ENCODE measurements around the gene INIP.
A peak's percentile ranks its signal among the peaks of the same experiment; 100 is the strongest.
"Not testable (repeated sequence)": the region's sequence is repeated elsewhere in the genome, so short reads cannot be mapped to it uniquely, and the experiment has no call there.

The INIP gene

DNA sequence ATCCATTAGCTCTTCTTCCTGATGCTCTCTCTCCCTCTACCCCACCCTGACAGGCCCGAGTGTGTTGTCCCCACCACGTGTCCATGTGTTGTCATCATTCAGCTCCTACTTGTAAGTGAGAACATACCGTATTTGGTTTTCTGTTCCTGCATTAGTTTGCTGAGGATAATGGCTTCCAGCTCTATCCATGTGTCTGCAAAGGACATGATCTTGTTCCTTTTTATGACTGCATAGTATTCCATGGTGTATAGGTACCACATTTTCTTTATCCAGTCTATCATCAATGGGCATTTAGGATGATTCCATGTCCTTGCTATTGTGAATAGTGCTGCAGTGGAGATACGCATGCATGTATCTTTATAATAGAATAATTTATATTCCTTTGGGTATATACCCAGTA, 44.7 kb downstream of the INIP start:
- H3K79me2 ChIP-seq (ENCODE audit: control insufficient read depth, insufficient read depth, low read length, poor library complexity); H3K9me3 ChIP-seq (ENCODE audit: insufficient read depth, low read depth, low read length); H3K79me1 ChIP-seq (ENCODE audit: low read length); H2AK5ac ChIP-seq (ENCODE audit: low read length); H3K27ac ChIP-seq (ENCODE audit: low read depth, low read length); H3K36me3 ChIP-seq (ENCODE audit: control insufficient read depth in 1 of 2, insufficient read depth in 2 of 2, low read length in 2 of 2); H3K4me2 ChIP-seq (ENCODE audit: low read length); H4K12ac ChIP-seq (ENCODE audit: low read depth, low read length); H4K8ac ChIP-seq (ENCODE audit: low read depth, low read length); H2BK5ac ChIP-seq (ENCODE audit: low read depth, low read length, poor library complexity); H2BK12ac ChIP-seq (ENCODE audit: low read length); H3K4ac ChIP-seq (ENCODE audit: low read depth, low read length); H3K14ac ChIP-seq (ENCODE audit: low read length); H3K9ac ChIP-seq (ENCODE audit: low read length); H3K4me1 ChIP-seq (ENCODE audit: control insufficient read depth in 1 of 2, insufficient read depth in 2 of 2, low read length in 2 of 2); H3K4me3 ChIP-seq (ENCODE audit: low read depth, low read length); H3K27me3 ChIP-seq (ENCODE audit: insufficient read depth, low read length); H2BK120ac ChIP-seq (ENCODE audit: insufficient read depth, low read length, poor library complexity); DNase-seq; H2AFZ ChIP-seq (ENCODE audit: insufficient read depth, low read length, poor library complexity); H3K23ac ChIP-seq (ENCODE audit: low read length); H3K18ac ChIP-seq (ENCODE audit: low read length); H4K91ac ChIP-seq (ENCODE audit: low read depth, low read length): not testable (repeated sequence)
- WGBS (ENCODE audit: extremely low coverage, insufficient coverage, insufficient read length): no CpG with 5 or more reads among the region's 4 CpGs

DNA sequence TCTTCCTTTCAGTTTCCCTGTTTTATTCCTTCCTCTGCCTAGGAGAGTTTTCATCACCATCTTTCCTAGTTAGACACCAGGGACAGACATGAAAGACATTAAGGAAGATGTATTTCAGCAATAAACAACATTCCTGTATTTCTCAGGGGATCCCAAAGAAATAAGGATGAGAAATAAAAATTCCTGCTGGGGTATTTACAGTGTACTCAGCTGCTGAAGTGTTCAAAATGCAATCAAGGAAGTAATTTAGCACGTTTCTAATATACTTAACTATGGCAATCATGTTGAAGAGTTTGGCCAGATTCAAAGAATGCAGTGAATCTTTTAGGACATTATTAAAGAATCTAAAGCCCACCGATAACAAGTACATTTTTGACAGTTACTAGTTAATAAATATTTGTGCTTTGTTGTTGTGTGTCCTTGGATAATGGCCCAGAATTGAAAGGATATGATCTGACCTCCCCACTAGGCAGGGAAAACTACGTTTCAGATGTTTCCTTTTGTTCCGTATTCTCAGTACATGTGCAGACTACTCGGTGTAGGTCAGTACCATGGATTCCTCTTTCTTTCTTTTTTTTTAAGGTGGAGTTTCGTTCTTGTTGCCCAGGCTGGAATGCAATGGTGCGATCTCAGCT, 46.8 kb downstream of the INIP start:
- H2AK5ac ChIP-seq (ENCODE audit: low read length): no peak overlapping the region
- no peak overlapping the region for H2BK5ac ChIP-seq (ENCODE audit: low read depth, low read length, poor library complexity)
- H3K9ac ChIP-seq (ENCODE audit: low read length): no peak overlapping the region
- no peak overlapping the region for H2AFZ ChIP-seq (ENCODE audit: insufficient read depth, low read length, poor library complexity)
- no peak overlapping the region for H3K18ac ChIP-seq (ENCODE audit: low read length)
- no peaks in the 10 kb centered on the region for H3K27me3 ChIP-seq (ENCODE audit: insufficient read depth, low read length)
- H4K12ac ChIP-seq (ENCODE audit: low read depth, low read length): no peak overlapping the region
- H2BK12ac ChIP-seq (ENCODE audit: low read length): no peak overlapping the region
- no peak overlapping the region for H3K4ac ChIP-seq (ENCODE audit: low read depth, low read length)
- no peaks in the 10 kb centered on the region for H3K4me1 ChIP-seq (ENCODE audit: control insufficient read depth in 1 of 2, insufficient read depth in 2 of 2, low read length in 2 of 2)
- H4K8ac ChIP-seq (ENCODE audit: low read depth, low read length): no peak overlapping the region
- H3K27ac ChIP-seq (ENCODE audit: low read depth, low read length): no peak overlapping the region
- H3K9me3 ChIP-seq (ENCODE audit: insufficient read depth, low read depth, low read length): no peaks in the 10 kb centered on the region
- DNase-seq: no peak
- H3K23ac ChIP-seq (ENCODE audit: low read length): no peak overlapping the region
- no peak overlapping the region for H2BK120ac ChIP-seq (ENCODE audit: insufficient read depth, low read length, poor library complexity)
- no CpG with 5 or more reads among the region's 7 CpGs for WGBS (ENCODE audit: extremely low coverage, insufficient coverage, insufficient read length)
- H3K79me1 ChIP-seq (ENCODE audit: low read length): no peaks in the 10 kb centered on the region
- H3K4me2 ChIP-seq (ENCODE audit: low read length): no peak overlapping the region
- no peak overlapping the region for H3K14ac ChIP-seq (ENCODE audit: low read length)
- no peaks in the 10 kb centered on the region for H3K79me2 ChIP-seq (ENCODE audit: control insufficient read depth, insufficient read depth, low read length, poor library complexity)
- H3K36me3 ChIP-seq (ENCODE audit: control insufficient read depth in 1 of 2, insufficient read depth in 2 of 2, low read length in 2 of 2): peaks cover 0 to 2% of the 10 kb centered on the region in 2 experiments
- H4K91ac ChIP-seq (ENCODE audit: low read depth, low read length): no peak overlapping the region
- H3K4me3 ChIP-seq (ENCODE audit: low read depth, low read length): no peak overlapping the region

DNA sequence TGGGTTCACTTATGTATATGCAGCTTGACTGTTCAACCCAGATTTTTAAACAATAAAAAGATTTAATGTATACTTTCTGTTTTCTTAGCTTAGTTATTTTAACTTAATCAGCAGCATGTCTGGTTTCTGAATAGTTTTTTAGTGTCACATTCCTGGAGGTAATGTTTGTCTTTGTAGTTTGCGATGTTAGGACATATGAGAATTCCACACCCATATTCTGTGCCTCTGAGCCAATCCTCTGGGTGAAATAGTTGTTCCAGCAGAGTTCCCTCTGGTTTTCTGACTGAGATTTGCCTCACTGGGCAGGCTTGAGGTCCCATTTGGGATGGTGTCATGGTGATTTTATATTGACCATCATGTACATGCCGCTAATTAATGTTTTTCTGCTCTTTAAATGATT, 48.6 kb downstream of the INIP start:
- H4K12ac ChIP-seq (ENCODE audit: low read depth, low read length): no peak overlapping the region
- no peak overlapping the region for H2BK5ac ChIP-seq (ENCODE audit: low read depth, low read length, poor library complexity)
- H3K4me2 ChIP-seq (ENCODE audit: low read length): no peak overlapping the region
- no peak overlapping the region for H3K14ac ChIP-seq (ENCODE audit: low read length)
- no peak overlapping the region for H3K23ac ChIP-seq (ENCODE audit: low read length)
- H3K9me3 ChIP-seq (ENCODE audit: insufficient read depth, low read depth, low read length): no peaks in the 10 kb centered on the region
- no peak overlapping the region for H3K9ac ChIP-seq (ENCODE audit: low read length)
- no peak overlapping the region for H3K18ac ChIP-seq (ENCODE audit: low read length)
- no peak overlapping the region for H4K91ac ChIP-seq (ENCODE audit: low read depth, low read length)
- no peak overlapping the region for H3K27ac ChIP-seq (ENCODE audit: low read depth, low read length)
- H2BK12ac ChIP-seq (ENCODE audit: low read length): no peak overlapping the region
- peak in 1 of 2 donors; percentile 57 for DNase-seq
- no CpG with 5 or more reads among the region's 2 CpGs for WGBS (ENCODE audit: extremely low coverage, insufficient coverage, insufficient read length)
- no peaks in the 10 kb centered on the region for H3K27me3 ChIP-seq (ENCODE audit: insufficient read depth, low read length)
- no peak overlapping the region for H4K8ac ChIP-seq (ENCODE audit: low read depth, low read length)
- H3K4me1 ChIP-seq (ENCODE audit: control insufficient read depth in 1 of 2, insufficient read depth in 2 of 2, low read length in 2 of 2): no peaks in the 10 kb centered on the region
- H3K79me2 ChIP-seq (ENCODE audit: control insufficient read depth, insufficient read depth, low read length, poor library complexity): no peaks in the 10 kb centered on the region
- H2AFZ ChIP-seq (ENCODE audit: insufficient read depth, low read length, poor library complexity): no peak overlapping the region
- H3K4ac ChIP-seq (ENCODE audit: low read depth, low read length): no peak overlapping the region
- peaks cover 0 to 2% of the 10 kb centered on the region in 2 experiments for H3K36me3 ChIP-seq (ENCODE audit: control insufficient read depth in 1 of 2, insufficient read depth in 2 of 2, low read length in 2 of 2)
- no peak overlapping the region for H3K4me3 ChIP-seq (ENCODE audit: low read depth, low read length)
- no peaks in the 10 kb centered on the region for H3K79me1 ChIP-seq (ENCODE audit: low read length)
- no peak overlapping the region for H2BK120ac ChIP-seq (ENCODE audit: insufficient read depth, low read length, poor library complexity)
- H2AK5ac ChIP-seq (ENCODE audit: low read length): no peak overlapping the region

DNA sequence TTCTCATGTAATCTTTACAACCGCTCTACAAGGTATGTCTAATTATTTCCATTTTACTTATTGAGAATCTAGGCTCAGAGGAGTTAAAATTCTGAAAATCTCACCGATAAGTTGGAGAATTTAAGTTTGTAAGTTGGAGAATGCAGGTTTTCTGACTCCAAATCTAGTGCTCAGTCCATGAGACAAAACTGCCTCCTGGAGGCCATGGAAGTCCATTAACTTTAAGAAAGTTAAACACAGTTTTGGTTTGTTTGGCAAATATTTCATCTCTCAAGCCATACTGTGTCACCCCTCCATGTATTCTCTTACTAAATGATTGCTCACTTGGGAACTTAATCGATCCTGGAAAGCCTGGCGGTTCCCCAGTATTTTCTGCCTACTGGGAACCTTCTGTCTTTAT, 52.6 kb downstream of the INIP start:
- no peak overlapping the region for H3K14ac ChIP-seq (ENCODE audit: low read length)
- H3K9me3 ChIP-seq (ENCODE audit: insufficient read depth, low read depth, low read length): no peaks in the 10 kb centered on the region
- H3K4me2 ChIP-seq (ENCODE audit: low read length): no peak overlapping the region
- H3K4me1 ChIP-seq (ENCODE audit: control insufficient read depth in 1 of 2, insufficient read depth in 2 of 2, low read length in 2 of 2): no peaks in the 10 kb centered on the region
- no peak overlapping the region for H3K27ac ChIP-seq (ENCODE audit: low read depth, low read length)
- no peak overlapping the region for H2AK5ac ChIP-seq (ENCODE audit: low read length)
- no peak overlapping the region for H2BK12ac ChIP-seq (ENCODE audit: low read length)
- H3K18ac ChIP-seq (ENCODE audit: low read length): no peak overlapping the region
- H3K9ac ChIP-seq (ENCODE audit: low read length): no peak overlapping the region
- no peak overlapping the region for H2BK120ac ChIP-seq (ENCODE audit: insufficient read depth, low read length, poor library complexity)
- H3K4me3 ChIP-seq (ENCODE audit: low read depth, low read length): no peak overlapping the region
- H2BK5ac ChIP-seq (ENCODE audit: low read depth, low read length, poor library complexity): no peak overlapping the region
- H4K91ac ChIP-seq (ENCODE audit: low read depth, low read length): no peak overlapping the region
- peak in 1 of 2 donors; percentile 42 for DNase-seq
- H3K79me2 ChIP-seq (ENCODE audit: control insufficient read depth, insufficient read depth, low read length, poor library complexity): no peaks in the 10 kb centered on the region
- H3K4ac ChIP-seq (ENCODE audit: low read depth, low read length): no peak overlapping the region
- H3K27me3 ChIP-seq (ENCODE audit: insufficient read depth, low read length): no peaks in the 10 kb centered on the region
- no peak overlapping the region for H4K12ac ChIP-seq (ENCODE audit: low read depth, low read length)
- no peaks in the 10 kb centered on the region for H3K79me1 ChIP-seq (ENCODE audit: low read length)
- H4K8ac ChIP-seq (ENCODE audit: low read depth, low read length): no peak overlapping the region
- H2AFZ ChIP-seq (ENCODE audit: insufficient read depth, low read length, poor library complexity): no peak overlapping the region
- no peaks in the 10 kb centered on the region for H3K36me3 ChIP-seq (ENCODE audit: control insufficient read depth in 1 of 2, insufficient read depth in 2 of 2, low read length in 2 of 2)
- no CpG with 5 or more reads among the region's 4 CpGs for WGBS (ENCODE audit: extremely low coverage, insufficient coverage, insufficient read length)
- no peak overlapping the region for H3K23ac ChIP-seq (ENCODE audit: low read length)
